Stimulated activated CD4-positive, alpha-beta T cell treated with anti-CD3 and anti-CD28 coated beads, Interleukin-15, amount 100 ng/mL, for 1 hour (primary cell): ENCODE measurements around the gene EYA3.

Source experiments
- DNase-seq, 2 donors: peaks; one replicate each; pipeline ENCODE4 v3.0.0-alpha.2; 2020; ENCODE audit warnings: low read depth in 1 of 2, low spot score in 1 of 2

The EYA3 gene

DNA sequence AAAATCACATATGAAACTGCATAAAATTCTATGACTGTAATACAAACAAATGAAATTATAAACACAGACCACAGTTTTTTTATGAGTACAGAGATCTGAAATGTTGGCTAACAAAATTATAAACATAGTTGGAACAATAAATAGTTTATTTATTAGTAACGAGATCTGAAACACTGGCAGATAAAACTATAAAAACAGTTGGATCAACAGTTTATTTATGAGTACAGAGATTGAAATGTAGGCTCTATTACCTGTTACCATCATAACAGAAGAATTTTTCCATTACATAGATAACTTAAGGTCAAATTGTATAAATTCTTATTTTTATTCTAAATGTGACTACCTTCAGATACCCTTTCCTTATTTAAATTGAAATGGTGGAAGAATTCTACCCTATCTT, 14.5 kb downstream of the EYA3 start:
- no peak for DNase-seq

DNA sequence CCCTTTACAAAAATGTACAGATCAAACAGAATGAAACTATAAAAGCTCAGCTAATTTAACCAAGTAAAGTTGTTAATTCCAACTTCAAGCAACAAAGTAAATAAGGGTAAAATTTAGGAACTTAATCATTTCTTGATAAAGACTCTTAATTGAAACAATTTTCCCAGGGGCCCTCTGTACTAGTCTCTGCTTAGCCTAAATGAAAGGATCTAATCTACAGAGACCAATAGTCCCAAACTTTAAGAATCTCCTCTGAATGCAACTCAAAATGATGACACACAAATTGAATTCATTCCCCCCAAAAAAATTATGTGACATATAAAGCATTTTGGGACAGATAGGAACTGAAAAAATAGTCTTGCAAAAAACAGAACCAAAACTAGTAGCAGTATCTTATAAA, 16.6 kb downstream of the EYA3 start:
- DNase-seq = no peak

DNA sequence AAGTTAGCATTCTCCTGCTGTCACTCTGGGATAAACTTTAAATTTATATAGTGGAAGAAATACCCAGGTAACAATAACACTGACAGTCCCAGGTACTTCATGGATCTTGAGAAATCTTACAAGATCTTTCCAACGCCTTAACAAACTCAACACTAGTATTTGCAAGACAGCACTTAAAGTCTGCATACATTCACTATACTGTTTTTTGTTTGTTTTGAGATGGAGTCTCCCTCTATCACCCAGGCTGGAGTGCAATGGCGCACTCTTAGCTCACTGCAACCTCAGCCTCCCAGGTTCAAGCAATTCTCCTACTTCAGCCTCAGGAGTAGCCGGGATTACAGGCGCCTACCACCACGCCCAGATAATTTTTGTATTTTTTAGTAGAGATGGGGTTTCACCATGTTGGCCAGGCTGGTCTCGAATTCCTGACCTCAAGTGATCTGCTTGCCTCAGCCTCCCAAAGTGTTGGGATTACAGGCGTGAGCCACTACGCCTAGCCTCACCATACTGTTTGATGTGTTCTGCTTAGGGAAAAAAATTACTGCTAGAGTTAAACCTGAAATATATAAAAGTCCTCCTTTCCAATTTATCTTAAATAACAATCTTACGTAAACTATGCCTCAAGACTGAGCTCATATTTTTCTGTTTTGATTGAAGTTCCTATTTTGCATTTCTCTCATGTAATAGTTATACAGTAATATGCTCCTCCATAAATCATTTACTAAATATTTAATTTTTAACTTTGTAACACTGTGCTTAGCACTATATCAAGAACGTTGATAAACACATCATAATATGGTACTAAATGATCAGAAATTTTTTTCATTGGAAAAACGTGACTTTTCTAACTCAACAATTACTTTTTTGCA, 17.5 kb downstream of the EYA3 start:
- no peak for DNase-seq

DNA sequence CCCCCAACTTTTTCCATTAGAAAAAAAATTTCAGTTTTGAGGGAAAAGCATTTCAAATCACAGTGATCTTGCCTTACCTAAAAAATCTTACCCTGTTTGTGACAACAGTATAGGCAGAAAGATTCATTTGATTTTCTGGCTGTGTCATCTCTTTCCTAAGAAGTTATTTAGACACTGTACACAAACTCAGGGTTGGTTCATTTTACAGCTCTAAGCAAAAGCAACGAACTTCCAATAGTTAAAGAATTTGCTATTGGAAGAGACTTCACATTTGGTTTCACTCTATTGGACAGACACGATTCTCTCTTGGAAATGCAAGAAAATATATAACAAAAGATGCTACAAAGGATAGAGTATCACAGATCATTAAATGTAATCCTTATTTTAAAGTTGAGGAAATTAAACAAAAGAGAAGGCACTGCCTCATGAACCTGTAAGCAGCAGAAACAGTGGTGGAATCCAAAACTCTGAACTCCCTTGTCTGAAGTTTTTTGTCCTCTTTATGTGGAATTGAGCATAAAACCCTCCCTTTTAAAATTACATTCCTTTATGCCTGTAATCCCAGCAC, 20.8 kb downstream of the EYA3 start:
- DNase-seq = no peak

DNA sequence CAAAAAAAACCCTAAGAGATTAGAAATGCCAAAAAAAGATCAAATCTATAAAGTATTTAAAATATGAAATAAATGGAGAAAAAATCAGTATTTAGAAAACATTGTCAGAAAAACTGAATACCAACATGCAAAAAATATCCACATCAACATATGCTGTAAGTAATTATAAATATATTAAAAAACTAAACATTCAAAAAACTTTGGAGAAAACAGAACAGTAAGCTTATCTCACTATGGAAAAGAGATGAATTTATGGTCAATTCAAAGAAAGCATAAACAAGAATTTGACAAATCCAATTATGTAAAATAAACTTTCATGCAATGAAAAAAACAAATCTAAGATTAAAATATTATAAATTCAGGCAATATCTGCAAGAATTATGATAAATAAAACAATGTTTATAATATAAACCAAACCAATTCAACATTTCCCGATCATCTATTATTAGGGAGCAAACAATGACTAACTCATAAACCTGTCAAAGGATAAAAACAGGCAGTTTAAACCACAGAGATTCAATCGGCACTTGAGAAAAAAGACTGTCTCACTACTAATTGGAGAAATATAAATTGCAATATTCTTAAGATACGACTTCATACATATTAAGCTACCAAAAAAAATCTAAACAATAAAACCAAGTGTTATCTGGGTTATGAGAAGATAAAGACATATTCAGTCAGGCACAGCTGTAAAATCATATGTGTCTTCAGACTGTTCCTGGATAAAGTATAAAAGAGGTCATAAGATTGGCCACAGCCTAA, 21.8 kb downstream of the EYA3 start:
- DNase-seq = no peak

DNA sequence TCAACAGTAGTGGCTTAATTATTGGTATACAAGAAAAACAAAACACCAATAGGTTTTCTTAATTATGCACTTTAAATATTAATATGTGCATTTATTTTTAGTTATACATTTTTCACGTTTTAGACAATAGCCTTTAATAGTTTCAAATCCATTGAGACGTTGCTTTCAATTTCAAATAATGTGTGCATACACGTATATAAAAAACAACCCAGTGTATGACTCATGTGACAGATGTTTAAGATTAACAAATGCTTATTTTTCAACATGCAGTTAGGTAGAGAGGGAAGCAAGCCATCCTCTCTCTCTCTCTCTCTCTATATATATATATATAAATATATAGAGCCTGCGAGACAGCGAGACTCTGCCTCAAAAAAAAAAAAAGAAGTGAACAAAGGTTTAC, 24.3 kb downstream of the EYA3 start:
- DNase-seq = no peak

DNA sequence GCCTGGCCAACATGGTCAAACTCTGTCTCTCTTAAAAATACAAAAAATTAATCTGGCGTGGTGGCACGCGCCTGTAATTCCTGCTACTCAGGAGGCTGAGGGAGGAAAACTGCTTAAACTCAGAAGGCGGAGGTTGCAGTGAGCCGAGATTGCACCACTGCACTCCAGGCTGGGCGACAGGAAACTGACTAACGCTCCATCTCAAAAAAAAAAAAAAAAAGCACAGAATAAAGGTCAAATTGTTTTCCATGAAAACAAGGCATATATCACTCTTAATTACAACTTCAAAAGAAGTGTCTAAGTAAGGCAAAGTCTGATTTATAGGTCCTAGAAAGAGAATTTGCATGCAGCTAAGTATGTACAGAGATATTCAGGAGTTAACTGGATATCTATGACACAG, 25.6 kb downstream of the EYA3 start:
- no peak for DNase-seq

DNA sequence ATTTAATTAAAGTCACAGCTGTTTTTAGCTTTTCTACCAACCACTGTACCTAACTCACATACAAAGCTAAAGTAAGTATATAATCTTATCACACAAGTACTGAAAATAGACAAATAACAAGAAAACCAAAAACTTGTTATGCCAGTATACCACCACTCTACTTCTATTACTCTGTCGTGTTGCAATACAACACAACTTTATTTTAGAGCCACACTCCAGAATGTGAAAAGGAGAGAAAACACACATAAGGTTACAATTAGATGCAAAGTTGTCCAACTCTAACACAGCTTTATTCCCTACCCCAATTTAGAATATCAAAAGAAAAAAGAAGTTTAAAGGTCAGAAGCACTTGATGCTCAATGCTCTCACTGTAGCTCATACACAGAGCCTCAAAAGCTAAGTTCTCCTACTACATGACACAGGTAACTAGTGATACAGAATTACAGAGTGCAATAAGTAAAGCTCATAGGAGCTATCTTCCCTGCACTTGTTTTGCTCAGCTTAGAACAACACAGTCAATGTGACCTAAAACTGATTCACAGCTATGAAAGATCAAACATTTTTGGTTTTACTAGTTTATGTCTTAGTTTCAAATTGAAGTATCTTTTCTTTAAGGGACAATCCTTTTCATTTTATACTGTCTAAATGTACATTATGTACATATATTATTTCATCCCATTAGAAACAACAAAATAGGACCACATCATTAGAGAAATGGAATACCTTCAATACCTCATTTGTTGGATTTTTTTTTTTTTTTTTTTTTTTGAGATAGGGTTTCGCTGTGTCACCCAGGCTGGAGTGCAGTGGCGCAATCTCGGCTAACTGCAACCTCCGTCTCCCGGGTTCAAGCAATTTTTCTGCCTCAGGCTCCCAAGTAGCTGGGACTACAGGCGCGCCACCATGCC, 29.2 kb downstream of the EYA3 start:
- DNase-seq = no peak

DNA sequence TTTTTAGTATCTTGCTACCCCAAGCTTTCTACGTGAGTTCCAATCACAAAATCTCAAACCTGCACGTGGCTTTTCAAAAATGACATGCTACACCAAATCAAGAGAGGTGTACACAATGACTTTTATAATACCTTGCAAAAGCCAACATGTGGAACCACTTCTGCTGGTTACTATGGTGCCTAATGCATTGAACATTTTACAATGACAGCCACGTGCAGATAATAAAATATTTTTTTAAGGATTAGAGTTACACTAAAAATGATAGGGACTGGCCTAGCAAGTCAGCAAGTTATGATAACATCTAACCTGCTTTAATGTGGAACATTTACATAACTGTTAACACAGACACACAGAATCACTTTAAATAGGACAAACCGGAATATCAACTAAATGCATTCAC, 30.2 kb downstream of the EYA3 start:
- no peak for DNase-seq

DNA sequence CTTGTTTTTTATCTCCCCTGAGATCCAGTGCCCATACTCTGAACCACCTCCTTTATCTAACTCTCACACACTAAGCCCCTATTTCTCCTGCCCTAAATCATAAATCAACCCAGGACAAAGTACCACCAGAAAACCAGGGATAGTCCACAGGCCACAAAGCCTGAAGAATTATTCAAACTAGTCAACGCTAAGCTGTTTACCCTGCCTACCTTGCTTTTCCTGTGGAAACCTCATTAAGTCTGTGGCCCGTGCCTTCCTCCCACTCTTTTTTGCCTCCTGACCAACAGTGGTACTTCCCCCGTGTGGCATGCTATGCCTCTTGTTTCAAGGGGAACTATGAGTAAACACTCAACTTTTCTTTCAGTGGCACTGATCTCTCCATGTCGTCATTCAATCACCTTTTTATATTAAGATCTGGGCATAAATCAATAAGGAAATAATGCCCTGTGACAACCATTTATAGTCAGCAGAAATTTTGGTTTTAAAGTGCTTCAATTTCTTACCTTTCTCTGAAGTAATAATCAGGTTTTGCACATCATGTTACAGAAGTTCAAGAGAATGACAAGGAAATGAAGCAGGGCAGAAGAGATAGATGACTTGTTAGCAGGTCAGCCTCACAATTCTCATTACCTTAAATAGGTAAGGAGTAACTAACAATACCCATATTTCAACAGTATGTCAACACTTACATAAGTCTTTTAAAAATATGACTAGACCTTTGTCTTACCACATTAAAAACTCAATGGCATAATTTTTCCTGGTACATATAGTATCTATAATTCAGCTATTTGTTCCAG, 32.1 kb downstream of the EYA3 start:
- DNase-seq = peak; percentile 21 to 24

DNA sequence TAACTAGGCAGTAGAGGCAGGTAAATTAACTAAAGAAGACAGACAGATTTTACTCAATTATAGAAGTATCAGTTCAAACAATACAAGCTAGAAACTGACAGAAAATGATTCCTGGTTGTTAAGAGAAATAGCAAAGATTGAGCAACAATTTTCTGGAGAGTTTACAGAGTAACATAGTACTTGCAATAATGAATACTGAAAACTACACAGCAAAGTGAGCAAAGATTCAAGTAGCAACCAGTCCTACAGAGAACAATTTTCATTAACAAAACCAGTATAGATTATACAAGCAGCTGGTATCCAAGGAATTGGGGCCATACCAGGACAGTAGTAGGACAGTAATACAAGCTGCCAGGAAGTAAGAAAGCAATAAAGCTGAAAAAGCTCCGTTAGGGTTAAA, 37.6 kb downstream of the EYA3 start:
- DNase-seq = no peak

DNA sequence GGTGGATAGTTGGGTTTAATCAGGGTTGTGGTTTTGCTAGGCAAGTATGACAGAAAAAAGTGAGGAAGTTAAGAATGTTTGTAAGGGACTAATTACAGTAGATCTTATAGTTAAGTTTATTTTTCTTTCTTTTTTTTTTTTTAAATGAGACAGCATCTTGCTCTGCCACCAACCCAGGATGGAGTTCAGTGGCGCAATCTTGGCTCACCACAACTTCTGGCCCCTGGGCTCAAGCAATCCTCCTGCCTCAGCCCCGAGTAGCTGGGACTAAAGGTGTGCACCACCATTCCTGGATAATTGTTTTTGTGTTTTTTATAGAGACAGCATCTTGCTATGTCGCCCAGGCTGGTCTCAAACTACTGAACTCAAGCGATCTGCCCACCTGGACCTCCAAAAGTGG, 41.7 kb downstream of the EYA3 start:
- DNase-seq = no peak

DNA sequence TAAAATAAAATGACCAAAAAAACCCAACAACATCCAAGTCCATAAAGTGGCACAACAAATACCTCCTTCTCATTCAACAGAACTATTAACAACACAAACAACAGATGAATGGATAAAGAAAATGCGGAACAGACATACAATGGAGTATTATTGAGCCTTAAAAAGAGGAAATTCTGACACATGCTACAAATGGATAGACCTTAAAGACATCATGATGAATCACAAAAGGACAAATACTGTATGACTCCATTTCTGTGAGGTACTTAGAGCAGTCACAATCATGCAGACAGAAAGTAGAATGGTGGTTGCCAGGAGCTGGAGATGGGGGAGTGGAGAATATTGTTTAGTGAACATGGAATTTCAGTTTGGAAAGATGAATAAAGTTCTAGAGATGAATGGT, 42.6 kb downstream of the EYA3 start:
- no peak for DNase-seq

DNA sequence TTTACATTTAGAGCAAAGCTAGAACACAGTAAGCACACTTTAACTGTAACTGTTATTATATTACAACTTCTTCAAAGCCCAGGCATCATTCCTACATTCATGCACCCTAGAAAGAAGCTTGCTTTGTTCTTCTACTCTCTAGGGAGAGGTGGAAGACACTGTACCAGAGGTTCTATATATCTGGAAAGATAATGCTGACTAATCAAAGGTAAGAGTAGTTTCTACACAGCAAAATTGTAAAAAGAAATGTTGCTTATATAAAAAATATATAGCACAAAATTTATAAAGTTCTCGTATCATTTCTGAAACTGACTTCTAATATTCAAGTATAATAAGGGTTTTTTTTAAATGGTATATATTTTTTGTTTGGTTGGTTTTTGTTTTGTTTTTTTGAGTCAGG, 44.0 kb downstream of the EYA3 start:
- DNase-seq = no peak

DNA sequence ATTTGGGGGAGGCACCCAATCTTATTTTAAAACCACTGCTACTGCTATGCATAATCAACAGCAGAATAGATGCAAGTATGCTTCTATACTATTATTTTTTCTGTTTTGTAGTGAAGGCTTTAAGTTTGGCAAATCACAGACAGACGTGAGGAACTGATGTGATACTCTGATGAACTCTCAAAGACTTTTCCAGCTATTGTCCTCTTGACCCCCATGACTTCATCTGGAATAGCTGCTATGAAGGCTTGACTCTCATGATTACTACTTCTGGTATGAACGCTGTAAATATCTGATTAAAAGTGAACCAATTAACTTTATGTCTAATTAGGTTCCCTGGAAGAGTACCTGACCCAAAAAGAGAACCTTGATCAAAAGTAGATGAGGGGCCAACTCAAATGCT, 49.1 kb downstream of the EYA3 start:
- no peak for DNase-seq

DNA sequence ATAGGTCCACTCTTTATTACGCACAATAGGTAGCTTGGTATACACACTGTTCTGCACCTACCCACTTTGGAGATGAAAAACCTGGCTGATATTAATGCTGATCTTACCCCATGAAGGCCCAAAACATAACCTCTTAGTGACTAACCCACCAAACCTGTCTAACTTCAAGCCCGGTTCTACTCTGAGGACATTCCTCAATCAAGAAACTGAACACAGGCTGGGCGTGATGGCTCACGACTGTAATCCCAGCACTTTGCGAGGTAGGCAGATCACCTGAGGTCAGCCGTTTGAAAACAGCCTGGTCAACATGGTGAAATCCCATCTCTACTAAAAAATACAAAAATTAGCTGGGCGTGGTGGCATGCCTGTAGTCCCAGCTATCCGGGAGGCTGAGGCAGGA, 50.5 kb downstream of the EYA3 start:
- no peak for DNase-seq

DNA sequence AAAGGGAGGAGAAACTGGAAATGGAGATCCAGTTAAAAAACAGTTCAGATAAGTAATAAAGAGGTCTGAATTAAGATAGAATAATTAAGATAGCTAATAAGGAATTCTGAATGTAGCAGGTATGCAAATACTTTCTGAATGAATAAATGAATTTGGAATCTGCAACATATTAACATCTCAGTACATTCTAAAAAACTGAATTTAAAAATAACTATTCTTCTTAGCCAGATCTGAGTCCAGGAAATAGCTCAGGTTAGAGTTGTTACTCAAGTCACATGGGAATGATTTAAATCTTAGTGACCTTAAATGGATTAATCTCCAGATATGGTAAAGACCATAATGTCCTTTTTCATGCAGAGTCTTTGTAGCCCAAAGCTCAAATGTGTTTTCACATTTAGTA, 51.2 kb downstream of the EYA3 start:
- DNase-seq = no peak

DNA sequence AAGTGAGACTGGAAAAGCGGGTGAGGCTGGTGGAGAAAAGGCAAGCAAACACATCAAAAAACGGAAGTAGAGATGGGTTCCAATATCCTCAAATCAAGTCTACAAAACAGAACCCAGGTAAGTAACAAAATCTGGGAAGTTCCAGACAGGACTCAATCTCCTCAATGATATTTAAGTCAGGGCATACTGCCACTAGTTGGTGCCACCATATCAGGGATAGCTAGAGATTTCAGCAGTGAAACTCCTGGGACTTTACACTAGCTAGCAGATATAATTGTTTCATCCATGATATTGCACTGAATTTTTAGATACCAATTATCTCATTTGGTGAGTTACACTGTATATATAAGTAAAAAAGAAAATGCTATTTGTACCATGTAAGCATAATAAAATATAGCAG, 52.0 kb downstream of the EYA3 start:
- DNase-seq = no peak

DNA sequence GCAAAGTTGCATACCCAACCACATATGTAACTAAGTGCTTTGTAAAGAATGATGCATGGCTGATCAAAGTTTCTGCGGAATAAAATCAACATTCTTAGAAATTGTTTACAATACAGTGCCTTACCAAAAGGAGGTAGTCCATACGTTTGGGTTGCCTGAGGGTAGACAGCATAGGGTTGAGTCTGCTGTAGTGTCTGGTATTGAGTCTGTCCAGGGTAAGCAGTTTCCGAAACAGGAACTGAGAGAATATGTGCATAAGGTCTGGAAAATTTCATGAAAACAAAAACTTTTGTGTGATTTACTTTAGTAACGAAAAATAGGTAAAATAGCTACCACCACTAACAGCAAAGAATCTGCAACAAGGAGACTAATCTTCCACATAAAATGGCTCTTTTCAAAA, 53.0 kb downstream of the EYA3 start:
- no peak for DNase-seq

DNA sequence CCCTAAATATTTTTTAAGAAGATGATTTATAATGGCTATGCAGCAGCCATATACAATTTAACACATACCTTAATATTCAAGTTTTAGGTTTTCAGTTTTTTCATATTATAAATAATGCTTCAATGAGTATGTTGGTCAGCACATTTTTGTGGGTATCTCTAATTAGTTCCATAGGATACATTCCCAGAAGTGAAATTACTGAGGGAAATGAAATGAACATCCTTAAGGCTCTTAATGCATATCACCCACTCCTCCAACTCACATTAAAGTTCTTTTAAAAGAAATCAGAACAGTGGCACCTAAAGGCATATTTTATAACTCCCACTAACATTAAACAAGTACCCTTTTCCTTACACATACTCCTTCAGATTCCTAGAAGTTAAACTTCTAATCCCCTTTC, 56.1 kb downstream of the EYA3 start:
- DNase-seq = no peak

DNA sequence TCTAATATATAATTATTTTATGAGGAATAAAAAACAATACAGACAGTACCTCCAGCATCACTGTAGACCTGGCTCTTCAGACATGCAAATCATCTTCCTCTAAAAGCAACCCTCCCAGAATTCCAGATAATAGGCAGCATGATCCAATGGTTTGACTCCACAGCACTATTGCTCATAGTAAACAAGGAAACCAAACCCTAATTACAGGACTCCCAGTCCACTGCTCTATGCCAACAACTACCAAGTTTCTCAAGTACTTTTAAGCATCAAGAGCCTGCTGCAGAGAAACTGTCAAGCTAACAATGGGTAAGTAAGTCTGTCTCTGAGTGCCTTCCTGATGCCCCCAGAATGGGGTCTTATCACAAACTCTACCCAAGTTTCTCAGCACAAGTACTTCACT, 57.2 kb downstream of the EYA3 start:
- DNase-seq = no peak
